ENCODE measurements around the gene CD320.

DNA sequence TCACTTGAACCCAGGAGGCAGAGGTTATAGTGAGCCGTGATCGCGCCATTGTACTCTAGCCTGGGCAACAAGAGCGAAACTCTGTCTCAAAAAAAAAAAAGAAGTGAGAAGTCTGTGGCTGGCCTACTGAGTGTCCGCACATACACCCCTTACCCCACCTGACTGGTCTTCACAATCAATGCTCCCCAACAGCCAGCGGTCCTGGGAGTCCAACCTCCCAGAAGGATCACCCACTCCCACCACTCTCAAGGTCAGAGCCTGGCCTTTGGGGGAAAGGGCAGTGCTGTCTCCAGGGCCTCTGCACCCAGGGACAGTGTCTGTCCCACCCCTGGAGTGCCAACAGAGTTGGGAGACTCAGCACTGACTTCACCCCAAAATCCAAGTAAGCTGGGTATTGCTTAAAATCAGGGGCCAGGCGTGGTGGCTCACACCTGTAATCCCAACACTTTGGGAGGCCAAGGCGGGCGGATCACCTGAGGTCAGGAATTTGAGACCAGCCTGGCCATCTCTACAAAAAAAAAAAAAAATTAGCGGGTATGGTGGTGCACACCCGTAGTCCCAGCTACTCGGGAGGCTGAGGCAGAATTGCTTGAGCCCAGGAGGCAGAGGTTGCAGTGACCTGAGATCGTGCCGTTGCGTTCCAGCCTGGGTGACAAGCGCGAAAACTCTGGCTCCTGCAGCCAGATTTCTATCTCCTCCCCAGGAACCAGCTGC is 2.3 kb upstream of the CD320 start:
- no peak for TF ChIP-seq POLR2A (IDR thresholded peaks at IDR 0.05)
- TF ChIP-seq, protein P1, sequence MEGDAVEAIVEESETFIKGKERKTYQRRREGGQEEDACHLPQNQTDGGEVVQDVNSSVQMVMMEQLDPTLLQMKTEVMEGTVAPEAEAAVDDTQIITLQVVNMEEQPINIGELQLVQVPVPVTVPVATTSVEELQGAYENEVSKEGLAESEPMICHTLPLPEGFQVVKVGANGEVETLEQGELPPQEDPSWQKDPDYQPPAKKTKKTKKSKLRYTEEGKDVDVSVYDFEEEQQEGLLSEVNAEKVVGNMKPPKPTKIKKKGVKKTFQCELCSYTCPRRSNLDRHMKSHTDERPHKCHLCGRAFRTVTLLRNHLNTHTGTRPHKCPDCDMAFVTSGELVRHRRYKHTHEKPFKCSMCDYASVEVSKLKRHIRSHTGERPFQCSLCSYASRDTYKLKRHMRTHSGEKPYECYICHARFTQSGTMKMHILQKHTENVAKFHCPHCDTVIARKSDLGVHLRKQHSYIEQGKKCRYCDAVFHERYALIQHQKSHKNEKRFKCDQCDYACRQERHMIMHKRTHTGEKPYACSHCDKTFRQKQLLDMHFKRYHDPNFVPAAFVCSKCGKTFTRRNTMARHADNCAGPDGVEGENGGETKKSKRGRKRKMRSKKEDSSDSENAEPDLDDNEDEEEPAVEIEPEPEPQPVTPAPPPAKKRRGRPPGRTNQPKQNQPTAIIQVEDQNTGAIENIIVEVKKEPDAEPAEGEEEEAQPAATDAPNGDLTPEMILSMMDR (IDR thresholded peaks at IDR 0.05), result no peak

All from lower leg skin (tissue), 3 donors.